Measurements from ENCODE around the gene CCL23. TPM values are rescaled to one million over a fixed set of nuclear protein-coding genes. Genes with fewer than 3 reads are reported as not detected.

CCL23 gene
- total RNA-seq, 1 experiment from 2014 or later, result not detected

DNA sequence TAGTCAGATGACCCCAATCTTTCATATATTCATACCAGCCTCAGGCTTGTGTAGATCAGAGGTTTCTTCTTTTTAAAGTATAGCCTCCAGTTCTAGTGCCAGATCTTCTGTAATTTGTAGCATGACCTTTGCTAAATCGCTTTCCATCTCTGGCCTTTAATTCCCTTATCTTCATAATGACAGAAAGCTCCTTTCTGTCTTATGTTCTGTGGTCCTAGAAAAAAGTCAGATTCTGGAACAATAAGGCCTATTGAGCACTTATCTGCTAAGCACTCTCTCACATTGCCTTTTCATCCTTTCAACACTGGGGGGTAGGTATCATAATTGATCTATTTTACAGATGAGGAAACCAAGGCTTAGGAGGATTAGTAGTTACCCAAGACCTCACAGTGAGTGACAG, 45.7 kb downstream of the CCL23 start:
- no peak for DNase-seq (ENCODE audit: low read depth, low spot score)

DNA sequence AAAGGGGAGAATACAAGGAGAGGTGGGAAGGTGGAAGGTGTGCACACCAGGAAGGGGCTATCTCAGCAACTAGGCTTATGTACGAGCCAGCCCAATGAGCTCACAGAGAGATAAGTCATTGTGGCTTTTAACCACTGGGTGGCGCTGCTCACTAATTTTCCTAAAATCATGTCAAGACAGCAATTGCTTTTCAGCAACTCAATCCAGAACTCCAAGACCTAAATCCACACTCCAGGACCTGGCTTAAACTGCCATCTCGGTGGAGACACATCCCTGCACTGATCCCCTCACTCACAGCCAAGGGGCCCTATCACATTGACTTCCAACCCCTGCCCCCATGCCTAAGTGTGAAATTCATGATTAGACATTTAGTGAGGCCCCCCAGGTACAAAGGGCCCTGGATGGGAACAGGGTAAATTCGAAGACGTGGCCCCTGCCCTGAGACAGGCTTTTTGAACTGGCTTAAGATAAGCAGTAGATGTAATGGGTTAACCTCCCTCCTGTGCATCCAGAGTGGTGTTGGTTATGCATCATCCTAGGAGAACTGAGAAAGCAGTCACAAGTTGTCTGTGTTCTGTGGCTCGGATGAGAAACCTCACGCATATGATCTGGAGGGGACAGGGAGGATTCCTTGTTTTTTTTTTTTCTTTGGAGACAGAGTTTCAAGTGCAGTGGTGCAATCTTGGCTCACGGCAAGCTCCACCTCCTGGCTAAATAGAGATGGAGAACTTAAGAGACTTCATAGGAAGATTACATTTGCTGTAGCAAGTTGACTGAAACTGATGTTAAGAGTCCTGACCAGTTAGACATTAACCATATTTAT, 48.0 kb downstream of the CCL23 start:
- in situ Hi-C loops (cut with HindIII; ENCODE audit: low pct_unique_long_range_greater_than_20kb, low sequenced_read_pairs), result no loop called here
- CTCF ChIA-PET, result interaction anchor here (0.8 to 1.6 kb wide), 9 partner anchors 9 to 179 kb away, joined by 3 to 18 read pairs (median 6); partner anchors contain the start of gene CCL15
- POLR2A ChIA-PET, result interaction anchor here (0.5 to 0.7 kb wide), 2 partner anchors 100 to 552 kb away, joined by 4 to 5 read pairs; no protein-coding TSS in a partner anchor

More for the DNA sequence above, 45.7 kb downstream of the CCL23 start:
- POLR2A ChIA-PET, result no interaction called here
- Histone ChIP-seq H3K4me3 (ENCODE audit: low read depth in 2 of 2, low read length in 2 of 2) (no peak overlapping the region), H3K9me3 (ENCODE audit: control insufficient read depth, insufficient read depth, low read depth, low read length) (no peaks in the 10 kb centered on the region), H3K4me1 (ENCODE audit: control insufficient read depth, insufficient read depth, low read length) (peaks cover 5% of the 10 kb centered on the region; the same call in 1 of the 2 replicates), H3K36me3 (ENCODE audit: control insufficient read depth, insufficient read depth, low read length) (no peaks in the 10 kb centered on the region), H3K27me3 (ENCODE audit: control insufficient read depth, insufficient read depth, low read length) (no peaks in the 10 kb centered on the region), H3K27ac (ENCODE audit: low read length) (no peak overlapping the region)
- no TSS peak for BruUV-seq (replicated peaks)
- TF ChIP-seq, protein P1, sequence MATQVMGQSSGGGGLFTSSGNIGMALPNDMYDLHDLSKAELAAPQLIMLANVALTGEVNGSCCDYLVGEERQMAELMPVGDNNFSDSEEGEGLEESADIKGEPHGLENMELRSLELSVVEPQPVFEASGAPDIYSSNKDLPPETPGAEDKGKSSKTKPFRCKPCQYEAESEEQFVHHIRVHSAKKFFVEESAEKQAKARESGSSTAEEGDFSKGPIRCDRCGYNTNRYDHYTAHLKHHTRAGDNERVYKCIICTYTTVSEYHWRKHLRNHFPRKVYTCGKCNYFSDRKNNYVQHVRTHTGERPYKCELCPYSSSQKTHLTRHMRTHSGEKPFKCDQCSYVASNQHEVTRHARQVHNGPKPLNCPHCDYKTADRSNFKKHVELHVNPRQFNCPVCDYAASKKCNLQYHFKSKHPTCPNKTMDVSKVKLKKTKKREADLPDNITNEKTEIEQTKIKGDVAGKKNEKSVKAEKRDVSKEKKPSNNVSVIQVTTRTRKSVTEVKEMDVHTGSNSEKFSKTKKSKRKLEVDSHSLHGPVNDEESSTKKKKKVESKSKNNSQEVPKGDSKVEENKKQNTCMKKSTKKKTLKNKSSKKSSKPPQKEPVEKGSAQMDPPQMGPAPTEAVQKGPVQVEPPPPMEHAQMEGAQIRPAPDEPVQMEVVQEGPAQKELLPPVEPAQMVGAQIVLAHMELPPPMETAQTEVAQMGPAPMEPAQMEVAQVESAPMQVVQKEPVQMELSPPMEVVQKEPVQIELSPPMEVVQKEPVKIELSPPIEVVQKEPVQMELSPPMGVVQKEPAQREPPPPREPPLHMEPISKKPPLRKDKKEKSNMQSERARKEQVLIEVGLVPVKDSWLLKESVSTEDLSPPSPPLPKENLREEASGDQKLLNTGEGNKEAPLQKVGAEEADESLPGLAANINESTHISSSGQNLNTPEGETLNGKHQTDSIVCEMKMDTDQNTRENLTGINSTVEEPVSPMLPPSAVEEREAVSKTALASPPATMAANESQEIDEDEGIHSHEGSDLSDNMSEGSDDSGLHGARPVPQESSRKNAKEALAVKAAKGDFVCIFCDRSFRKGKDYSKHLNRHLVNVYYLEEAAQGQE (IDR thresholded peaks at IDR 0.05; ENCODE audit: insufficient read depth in 1 of 2, low read depth in 2 of 2, low read length in 1 of 2), result no peak
- TF ChIP-seq, protein P2, sequence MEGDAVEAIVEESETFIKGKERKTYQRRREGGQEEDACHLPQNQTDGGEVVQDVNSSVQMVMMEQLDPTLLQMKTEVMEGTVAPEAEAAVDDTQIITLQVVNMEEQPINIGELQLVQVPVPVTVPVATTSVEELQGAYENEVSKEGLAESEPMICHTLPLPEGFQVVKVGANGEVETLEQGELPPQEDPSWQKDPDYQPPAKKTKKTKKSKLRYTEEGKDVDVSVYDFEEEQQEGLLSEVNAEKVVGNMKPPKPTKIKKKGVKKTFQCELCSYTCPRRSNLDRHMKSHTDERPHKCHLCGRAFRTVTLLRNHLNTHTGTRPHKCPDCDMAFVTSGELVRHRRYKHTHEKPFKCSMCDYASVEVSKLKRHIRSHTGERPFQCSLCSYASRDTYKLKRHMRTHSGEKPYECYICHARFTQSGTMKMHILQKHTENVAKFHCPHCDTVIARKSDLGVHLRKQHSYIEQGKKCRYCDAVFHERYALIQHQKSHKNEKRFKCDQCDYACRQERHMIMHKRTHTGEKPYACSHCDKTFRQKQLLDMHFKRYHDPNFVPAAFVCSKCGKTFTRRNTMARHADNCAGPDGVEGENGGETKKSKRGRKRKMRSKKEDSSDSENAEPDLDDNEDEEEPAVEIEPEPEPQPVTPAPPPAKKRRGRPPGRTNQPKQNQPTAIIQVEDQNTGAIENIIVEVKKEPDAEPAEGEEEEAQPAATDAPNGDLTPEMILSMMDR (IDR thresholded peaks at IDR 0.05), result no peak
- TF ChIP-seq TCF7L2 (IDR thresholded peaks at IDR 0.05; ENCODE audit: low read depth, low read length) (no peak), POLR2AphosphoS5 (IDR thresholded peaks at IDR 0.05; ENCODE audit: low read depth, low read length) (no peak), SIN3A (IDR thresholded peaks at IDR 0.05; ENCODE audit: borderline replicate concordance, insufficient read depth, low read depth, low read length) (no peak)
- intact Hi-C loops (cut with micrococcal nuclease; ENCODE audit: unreplicated experiment) (no loop called here), in situ Hi-C loops (cut with HindIII; ENCODE audit: low pct_unique_long_range_greater_than_20kb, low sequenced_read_pairs) (no loop called here)
- ATAC-seq, result no peak
- CTCF ChIA-PET, result no interaction called here

More for the DNA sequence above, 48.0 kb downstream of the CCL23 start:
- H3K36me3 ChIP-seq (ENCODE audit: control insufficient read depth, insufficient read depth, low read length), result no peaks in the 10 kb centered on the region
- no peaks in the 10 kb centered on the region; the same call in 1 of the 2 replicates for H3K27me3 ChIP-seq (ENCODE audit: control insufficient read depth, insufficient read depth, low read length)
- no peak overlapping the region for H3K4me3 ChIP-seq (ENCODE audit: low read depth in 2 of 2, low read length in 2 of 2)
- H3K27ac ChIP-seq (ENCODE audit: low read length), result no peak overlapping the region
- no peaks in the 10 kb centered on the region for H3K9me3 ChIP-seq (ENCODE audit: control insufficient read depth, insufficient read depth, low read depth, low read length)
- intact Hi-C loops (cut with micrococcal nuclease; ENCODE audit: unreplicated experiment), result loop anchor here (2.0 kb wide), 1 partner anchor 179 kb away; no protein-coding TSS in a partner anchor
- ATAC-seq, result peak; percentile 92
- BruUV-seq (replicated peaks), result no TSS peak
- no peak for TF ChIP-seq SIN3A (IDR thresholded peaks at IDR 0.05; ENCODE audit: borderline replicate concordance, insufficient read depth, low read depth, low read length)
- TF ChIP-seq, protein P2 (IDR thresholded peaks at IDR 0.05), result peak; percentile 88
- peak; percentile 67 for DNase-seq (ENCODE audit: low read depth, low spot score)
- peaks cover 5% of the 10 kb centered on the region; the same call in 1 of the 2 replicates for H3K4me1 ChIP-seq (ENCODE audit: control insufficient read depth, insufficient read depth, low read length)

Measured in Panc1 (cell line).